Measurements from ENCODE around the gene NRIP1.

DNA sequence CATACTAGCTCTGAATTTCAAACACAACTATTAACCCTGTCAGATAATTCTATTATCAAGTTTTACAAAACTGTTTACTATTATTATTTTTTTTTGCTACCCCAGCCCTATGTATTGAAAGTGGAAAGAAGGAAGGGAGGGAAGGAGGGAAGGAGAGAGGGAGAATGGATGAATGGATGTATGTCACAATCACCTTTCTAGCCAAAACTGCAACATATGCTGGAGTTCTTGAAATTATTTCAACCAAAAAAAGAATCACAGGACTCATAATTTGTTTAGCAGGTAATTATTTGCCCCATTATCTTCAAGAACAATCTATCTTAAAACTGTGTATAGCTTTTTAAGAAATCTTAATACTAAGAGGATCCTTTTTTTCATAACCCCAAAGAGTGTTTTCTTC, 5.4 kb downstream of the NRIP1 start:
- TF ChIP-seq POLR2A (IDR thresholded peaks at IDR 0.05) (no peak), CTCF (IDR thresholded peaks at IDR 0.05) (no peak)

All from lower leg skin (tissue), 3 donors.